GM19372 (cell line): ENCODE data around the gene NRARP.
"Not testable (repeated sequence)": the region's sequence is repeated elsewhere in the genome, so short reads cannot be mapped to it uniquely, and the experiment has no call there.

Source experiments
- ATAC-seq: cut with Tn5 transposase; IDR thresholded peaks from one replicate; pipeline ENCODE4 v1.9.1; 2021; ENCODE audit warnings: mild to moderate bottlenecking, low read depth, moderate library complexity; ENCODE audit not compliant: unreplicated experiment

The NRARP gene

DNA sequence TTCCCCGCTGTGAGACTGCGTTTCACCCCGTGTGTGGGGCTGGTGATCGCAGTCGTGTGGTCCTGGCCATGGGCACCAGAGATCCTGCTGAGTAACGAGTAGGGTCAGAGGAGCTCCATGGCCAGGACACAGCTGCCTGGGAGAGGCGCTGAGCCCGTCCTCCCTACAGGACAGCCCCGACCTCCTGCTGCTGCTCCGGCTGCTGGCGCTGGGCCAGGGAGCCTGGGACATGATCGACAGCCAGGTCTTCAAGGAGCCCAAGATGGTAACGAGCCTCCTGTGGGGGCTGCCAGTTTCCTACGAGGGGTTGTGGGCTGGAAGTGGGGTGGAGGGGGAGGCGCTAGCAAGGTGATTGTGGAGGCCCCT lies 35.9 kb downstream of the NRARP start:
- ATAC-seq: no peak

- ATAC-seq: no peak
Observed at GRCh38 chr9:137265496-137266161, 36.4 kb downstream of the NRARP start.

DNA sequence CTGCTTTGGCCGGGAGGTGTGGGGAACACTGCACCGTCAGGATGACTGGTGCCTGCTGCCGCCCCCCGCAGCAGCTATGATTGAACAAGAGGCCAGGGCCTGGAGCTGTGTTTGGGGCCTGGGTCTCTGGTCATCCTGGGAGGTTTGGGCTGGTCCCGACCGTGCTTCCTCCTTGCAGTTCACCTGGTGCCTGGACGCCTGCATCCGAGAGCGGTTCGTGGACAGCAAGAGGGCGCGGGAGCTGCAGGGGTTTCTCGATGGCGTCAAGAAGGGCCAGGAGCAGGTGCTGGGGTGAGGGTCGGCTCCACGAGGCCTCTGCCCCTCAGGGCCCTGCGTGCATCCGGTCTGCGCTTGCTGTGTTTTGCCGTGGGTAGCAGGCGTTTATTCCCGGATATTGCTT lies 38.0 kb downstream of the NRARP start:
- ATAC-seq: no peak

DNA sequence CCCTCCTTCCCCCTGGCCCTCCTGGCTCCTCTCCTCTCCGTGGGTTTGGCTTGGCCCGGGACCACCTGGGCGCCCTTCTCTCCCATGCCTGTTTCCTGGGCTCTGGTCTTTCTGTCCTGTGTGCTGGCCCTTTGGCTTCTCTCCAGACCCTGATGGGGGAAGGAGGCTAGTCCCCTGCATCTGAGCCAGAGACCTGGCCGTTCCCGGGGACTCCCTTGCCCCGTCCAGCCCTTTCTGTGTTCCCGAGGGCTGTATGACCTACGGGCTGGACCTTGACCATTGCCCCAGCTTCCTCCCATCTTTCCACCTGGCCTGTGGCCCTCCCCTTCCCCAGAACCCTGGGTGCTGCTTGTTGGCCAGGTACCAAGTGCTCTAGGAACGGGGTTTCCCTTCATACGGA lies 38.6 kb downstream of the NRARP start:
- no peak for ATAC-seq

DNA sequence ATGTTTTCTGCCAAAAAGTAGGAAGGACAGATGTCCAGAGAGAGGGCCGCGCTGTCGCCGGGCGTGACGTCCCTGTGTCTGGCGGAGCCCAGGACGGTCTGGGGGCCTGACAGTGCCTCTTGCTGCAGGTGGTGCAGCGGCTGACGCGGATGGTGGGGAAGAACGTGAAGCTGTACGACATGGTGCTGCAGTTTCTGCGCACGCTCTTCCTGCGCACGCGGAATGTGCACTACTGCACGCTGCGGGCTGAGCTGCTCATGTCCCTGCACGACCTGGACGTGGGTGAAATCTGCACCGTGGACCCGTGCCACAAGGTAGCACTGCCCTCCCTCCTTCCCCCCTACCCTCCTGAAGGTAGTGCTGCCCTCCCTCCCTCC lies 39.2 kb downstream of the NRARP start:
- ATAC-seq: no peak

- not testable (repeated sequence) for ATAC-seq
Observed at GRCh38 chr9:137262173-137262908, 39.7 kb downstream of the NRARP start.

GRCh38 chr9:137256856-137257255 lies 45.2 kb downstream of the NRARP start:
- ATAC-seq: no peak

DNA sequence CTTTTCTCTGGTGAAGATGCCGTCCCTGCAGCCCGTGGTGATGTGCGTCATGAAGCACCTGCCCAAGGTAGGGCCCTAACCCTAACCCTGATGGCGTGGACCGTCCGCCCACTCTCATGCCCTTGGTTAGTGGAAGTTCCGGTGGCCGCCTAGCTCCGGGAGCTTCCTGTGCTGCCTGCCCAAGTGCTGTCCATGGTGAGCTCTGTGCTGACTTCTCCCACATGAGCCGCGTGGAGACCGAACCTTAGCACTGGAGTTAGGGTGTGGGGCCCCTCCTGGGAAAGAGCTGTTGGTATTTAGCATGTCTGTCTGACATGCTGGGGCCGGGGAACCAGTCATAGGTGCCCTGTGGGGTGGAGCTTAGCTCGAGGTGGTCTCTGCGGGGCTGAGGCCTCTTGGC lies 45.7 kb downstream of the NRARP start:
- ATAC-seq: no peak

DNA sequence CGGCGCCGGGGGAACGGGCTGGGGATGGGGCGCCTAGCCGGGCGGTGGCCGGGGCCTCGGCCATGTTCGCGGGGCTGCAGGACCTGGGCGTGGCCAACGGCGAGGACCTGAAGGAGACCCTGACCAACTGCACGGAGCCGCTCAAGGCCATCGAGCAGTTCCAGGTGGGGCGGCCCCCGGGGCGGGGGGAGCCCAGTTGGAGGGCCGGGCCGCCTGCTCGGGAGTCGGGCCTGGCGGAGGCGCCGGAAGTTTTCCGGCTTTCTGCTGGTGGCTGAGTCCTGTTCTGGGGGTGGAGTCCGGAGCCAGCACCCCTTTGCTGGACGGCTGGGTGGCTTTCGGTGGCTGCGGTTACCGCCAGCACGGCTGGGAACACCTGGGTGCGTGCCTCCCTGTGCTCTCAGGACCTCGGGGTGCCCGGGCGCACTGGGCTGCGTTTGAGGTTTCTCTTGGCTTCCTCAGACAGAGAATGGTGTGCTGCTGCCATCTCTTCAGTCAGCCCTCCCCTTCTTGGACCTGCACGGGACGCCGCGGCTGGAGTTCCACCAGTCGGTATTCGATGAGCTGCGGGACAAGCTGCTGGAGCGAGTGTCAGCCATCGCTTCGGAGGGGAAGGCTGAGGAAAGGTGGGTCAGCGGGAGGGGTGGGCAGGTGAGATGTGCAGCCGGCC lies 46.5 kb downstream of the NRARP start:
- peak; percentile 24 for ATAC-seq

- ATAC-seq: peak; percentile 80
Observed at GRCh38 chr9:137254624-137255447, 47.2 kb downstream of the NRARP start, which contains the start of gene NELFB. Gene NELFB (plus strand): TSS chr9:137255327.

GRCh38 chr9:137253717-137254623 lies 48.1 kb downstream of the NRARP start:
- no peak for ATAC-seq

DNA sequence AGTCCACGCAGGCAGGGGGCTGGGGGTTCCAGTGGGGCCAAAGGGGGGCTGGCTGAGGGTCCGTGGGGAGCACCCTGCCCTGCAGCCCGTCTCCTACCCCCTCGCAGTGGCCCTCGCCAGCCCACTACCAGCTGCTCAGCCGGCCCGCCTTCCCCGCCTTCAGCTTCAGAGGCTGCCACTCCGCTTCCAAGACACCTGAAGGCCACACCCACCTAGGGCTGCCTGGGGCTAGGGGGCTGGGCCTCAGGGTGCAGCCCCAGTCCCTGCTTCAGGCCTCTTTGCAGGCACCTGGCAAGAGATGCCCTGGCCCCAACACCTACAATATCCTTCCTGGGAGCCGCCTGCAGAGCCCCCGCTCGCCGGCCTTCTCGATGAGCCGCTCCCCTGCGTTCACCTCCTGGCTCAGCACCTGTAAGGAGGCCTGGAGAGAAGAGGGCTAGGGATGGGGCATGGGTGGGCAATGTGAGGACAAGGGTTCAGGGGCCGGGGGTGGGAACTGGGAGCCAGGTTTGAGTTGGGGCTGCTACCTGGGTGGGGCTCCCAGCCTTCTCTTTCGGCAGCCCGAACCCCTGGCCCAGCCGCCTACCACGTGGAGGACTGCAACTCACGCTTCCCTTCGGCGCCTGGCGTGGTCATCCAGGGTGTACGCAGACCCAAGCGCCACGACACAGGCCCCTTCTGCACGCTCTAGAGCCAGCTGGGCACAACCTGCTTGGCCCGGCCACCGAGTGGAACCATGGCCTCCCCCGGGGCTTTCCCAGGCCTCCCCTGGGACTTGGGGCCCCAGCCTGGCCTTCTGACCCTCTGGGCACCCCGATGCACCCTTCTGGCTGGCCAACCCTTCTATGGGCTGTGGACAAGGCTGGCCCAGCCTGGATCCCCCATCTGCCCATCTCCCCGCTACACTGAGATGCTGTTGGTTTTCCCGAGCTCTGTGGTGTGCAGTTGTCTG lies 49.2 kb downstream of the NRARP start:
- no peak for ATAC-seq

GRCh38 chr9:137251490-137252268 lies 50.4 kb downstream of the NRARP start:
- ATAC-seq: no peak

DNA sequence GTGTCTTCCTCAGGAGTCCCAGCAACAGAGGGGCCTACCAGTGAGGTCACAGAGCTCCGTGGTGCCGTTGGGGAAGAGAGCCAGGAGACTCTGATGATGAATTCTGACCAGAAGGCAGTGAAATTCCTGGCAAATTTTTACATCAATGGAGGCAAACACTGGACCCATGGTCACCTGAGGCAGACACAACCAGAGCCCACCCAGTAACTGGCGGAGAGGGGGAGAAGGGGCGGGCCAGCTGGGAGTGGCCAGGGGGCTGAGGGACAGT lies 50.9 kb downstream of the NRARP start, which contains the start of gene STPG3:
STPG3 (plus strand) TSS at position 93 of the 268 bp plus-strand sequence; CDS start at position 94, 1 bp downstream.
- ATAC-seq: no peak

- ATAC-seq: no peak
Observed at GRCh38 chr9:137250329-137251193, 51.5 kb downstream of the NRARP start.
